PC-9 (cell line): ENCODE measurements around the gene NFATC1.

Source experiments
- CTCF ChIP-seq: fragments of 200-600 bp; sonication (generic); conservative IDR thresholded peaks from 2 replicates; pipeline ENCODE4 v1.6.1; 2017; ENCODE audit warnings: mixed run types, antibody characterized with exemption, mild to moderate bottlenecking, moderate library complexity
- EZH2 ChIP-seq: fragments of 200-600 bp; sonication (generic); IDR thresholded peaks from 2 replicates; pipeline ENCODE4 v1.8.0; 2017; ENCODE audit warnings: antibody characterized with exemption, low read depth

DNA sequence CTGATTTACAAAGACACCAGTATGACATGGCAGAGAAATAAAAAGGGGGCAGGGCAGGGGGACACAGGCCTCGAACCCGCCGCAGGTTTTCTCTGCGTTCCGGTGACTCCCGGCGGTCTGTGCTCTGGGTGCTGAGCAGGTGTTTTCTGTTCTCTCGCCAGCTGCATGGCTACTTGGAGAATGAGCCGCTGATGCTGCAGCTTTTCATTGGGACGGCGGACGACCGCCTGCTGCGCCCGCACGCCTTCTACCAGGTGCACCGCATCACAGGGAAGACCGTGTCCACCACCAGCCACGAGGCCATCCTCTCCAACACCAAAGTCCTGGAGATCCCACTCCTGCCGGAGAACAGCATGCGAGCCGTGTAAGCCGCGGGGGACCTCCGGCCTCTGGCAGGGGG is 52.9 kb downstream of the NFATC1 start:
- no peak for TF ChIP-seq CTCF
- no peak for TF ChIP-seq EZH2
